ENCODE results near the gene CD276. TPM values are rescaled to one million over a fixed set of nuclear protein-coding genes. Genes with fewer than 3 reads are reported as not detected.

Gene CD276
- total RNA-seq, 1 experiment from 2014 or later: 75.4 TPM

GRCh38 chr15:73688455-73688854 is 4.3 kb downstream of the CD276 start:
- no peaks in the 10 kb centered on the region for H3K36me3 ChIP-seq (ENCODE audit: control insufficient read depth in 1 of 2, insufficient read depth in 2 of 2, low read length in 2 of 2)
- intact Hi-C loops (cut with micrococcal nuclease): no loop called here
- no peak overlapping the region for H3K9ac ChIP-seq (ENCODE audit: low read length)
- no TSS peak for BruUV-seq (replicated peaks)
- ATAC-seq (no peak), DNase-seq (ENCODE audit: low read depth, low spot score) (no peak)
- peak overlapping the region; percentile 34; the same call in 1 of the 2 replicates for H3K4me2 ChIP-seq (ENCODE audit: low read length)
- no peak for TF ChIP-seq ATF3 (IDR thresholded peaks at IDR 0.05)
- TF ChIP-seq SP1 (IDR thresholded peaks at IDR 0.05; ENCODE audit: low read depth): no peak
- TF ChIP-seq ZNF274 (IDR thresholded peaks at IDR 0.05; ENCODE audit: low read depth, low read length): no peak
- TF ChIP-seq YY1 (IDR thresholded peaks at IDR 0.05; ENCODE audit: extremely low read depth, insufficient replicate concordance, low read depth, low read length): no peak
- TF ChIP-seq EZH2phosphoT487 (IDR thresholded peaks at IDR 0.05; ENCODE audit: borderline replicate concordance): no peak
- TF ChIP-seq CEBPB (IDR thresholded peaks at IDR 0.05; ENCODE audit: low read depth): no peak
- TF ChIP-seq RAD21 (IDR thresholded peaks at IDR 0.05; ENCODE audit: low read depth): no peak
- TF ChIP-seq ZBTB33 (IDR thresholded peaks at IDR 0.05; ENCODE audit: extremely low read depth, insufficient replicate concordance, low read length): no peak
- no peak for TF ChIP-seq REST (IDR thresholded peaks at IDR 0.05; ENCODE audit: low read depth)
- no peak for TF ChIP-seq POLR2AphosphoS5 (IDR thresholded peaks at IDR 0.05; ENCODE audit: low read depth, low read length)
- TF ChIP-seq CTCF (IDR thresholded peaks at IDR 0.05 in 2 of 3, conservative IDR thresholded peaks at IDR 0.05 in 1 of 3; ENCODE audit: borderline replicate concordance in 1 of 3, insufficient read depth in 1 of 3, low read depth in 2 of 3, low read length in 2 of 3): no peak
- no peak for TF ChIP-seq ZFX (IDR thresholded peaks at IDR 0.05)
- no peak for TF ChIP-seq MAX (IDR thresholded peaks at IDR 0.05)
- TF ChIP-seq POLR2A (IDR thresholded peaks at IDR 0.05; ENCODE audit: borderline replicate concordance, extremely low read depth, insufficient read depth, insufficient read length): no peak
- ChIA-PET POLR2A (no interaction called here), RAD21 (ENCODE audit: low non-redundant PET in 1 of 2, low total read pairs in 2 of 2, uncharacterized antibody in 2 of 2, unreplicated experiment in 2 of 2) (interaction anchor here in 1 of 2 experiments (1.0 kb wide), 1 partner anchor 52 kb away, joined by 3 read pairs; no protein-coding TSS in a partner anchor), CTCF (interaction anchor here (1.6 kb wide), 1 partner anchor 52 kb away, joined by 5 read pairs; no protein-coding TSS in a partner anchor)
- no peak overlapping the region for H3K27ac ChIP-seq (ENCODE audit: low read depth, low read length)
- no peak overlapping the region for H2AFZ ChIP-seq (ENCODE audit: low read depth, low read length, poor library complexity, severe bottlenecking)
- no peak overlapping the region for H3K4me3 ChIP-seq (replicated peaks in 1 of 2; ENCODE audit: low read depth in 1 of 2, low read length in 2 of 2)
- no peaks in the 10 kb centered on the region for H3K9me3 ChIP-seq (ENCODE audit: control insufficient read depth in 1 of 2, insufficient read depth in 1 of 2, low read depth in 1 of 2, low read length in 2 of 2)
- H4K20me1 ChIP-seq (ENCODE audit: insufficient read depth): no peaks in the 10 kb centered on the region
- H3K9me2 ChIP-seq (ENCODE audit: insufficient read depth): no peaks in the 10 kb centered on the region
- H3K27me3 ChIP-seq (ENCODE audit: insufficient read depth, low read length): no peaks in the 10 kb centered on the region
- peaks cover 27 to 69% of the 10 kb centered on the region in 2 experiments for H3K4me1 ChIP-seq (ENCODE audit: control insufficient read depth in 1 of 2, insufficient read depth in 2 of 2, low read length in 2 of 2)
- peaks cover 82% of the 10 kb centered on the region for H3K79me2 ChIP-seq (ENCODE audit: insufficient read depth, low read length)

Measured in HCT116 (cell line).